ENCODE results near the gene SUSD1.

SUSD1 gene

DNA sequence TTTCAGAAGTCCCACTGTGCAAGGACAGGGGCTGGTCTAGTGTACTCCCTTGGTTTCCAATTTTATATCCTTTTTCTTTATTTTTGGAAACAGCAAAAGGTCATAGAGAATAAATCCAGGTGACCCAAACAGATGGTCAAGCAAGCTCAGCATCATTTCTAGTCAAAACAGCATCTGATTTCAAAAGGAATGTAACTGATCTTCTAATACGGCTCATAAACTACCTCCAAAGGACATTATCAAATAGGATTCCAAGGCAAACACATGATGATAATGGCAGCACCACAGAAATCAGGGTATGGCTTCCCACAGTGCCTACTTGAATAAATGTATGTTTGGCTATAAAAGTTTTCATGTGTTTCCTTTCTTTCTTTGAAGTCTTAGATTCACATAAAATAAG is 57.1 kb downstream of the SUSD1 start (continued):
- no peak for TF ChIP-seq ZNF23 (tag by site-specific recombination; IDR thresholded peaks at IDR 0.05; ENCODE audit: borderline replicate concordance)
- TF ChIP-seq ZNF701 (tag by site-specific recombination; IDR thresholded peaks at IDR 0.05) = no peak
- TF ChIP-seq, protein P1, sequence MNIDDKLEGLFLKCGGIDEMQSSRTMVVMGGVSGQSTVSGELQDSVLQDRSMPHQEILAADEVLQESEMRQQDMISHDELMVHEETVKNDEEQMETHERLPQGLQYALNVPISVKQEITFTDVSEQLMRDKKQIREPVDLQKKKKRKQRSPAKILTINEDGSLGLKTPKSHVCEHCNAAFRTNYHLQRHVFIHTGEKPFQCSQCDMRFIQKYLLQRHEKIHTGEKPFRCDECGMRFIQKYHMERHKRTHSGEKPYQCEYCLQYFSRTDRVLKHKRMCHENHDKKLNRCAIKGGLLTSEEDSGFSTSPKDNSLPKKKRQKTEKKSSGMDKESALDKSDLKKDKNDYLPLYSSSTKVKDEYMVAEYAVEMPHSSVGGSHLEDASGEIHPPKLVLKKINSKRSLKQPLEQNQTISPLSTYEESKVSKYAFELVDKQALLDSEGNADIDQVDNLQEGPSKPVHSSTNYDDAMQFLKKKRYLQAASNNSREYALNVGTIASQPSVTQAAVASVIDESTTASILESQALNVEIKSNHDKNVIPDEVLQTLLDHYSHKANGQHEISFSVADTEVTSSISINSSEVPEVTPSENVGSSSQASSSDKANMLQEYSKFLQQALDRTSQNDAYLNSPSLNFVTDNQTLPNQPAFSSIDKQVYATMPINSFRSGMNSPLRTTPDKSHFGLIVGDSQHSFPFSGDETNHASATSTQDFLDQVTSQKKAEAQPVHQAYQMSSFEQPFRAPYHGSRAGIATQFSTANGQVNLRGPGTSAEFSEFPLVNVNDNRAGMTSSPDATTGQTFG (tag by site-specific recombination; IDR thresholded peaks at IDR 0.05; ENCODE audit: borderline replicate concordance) = no peak
- TF ChIP-seq ZNF211 (tag by site-specific recombination; IDR thresholded peaks at IDR 0.05; ENCODE audit: low read depth) = no peak
- TF ChIP-seq, protein P2, sequence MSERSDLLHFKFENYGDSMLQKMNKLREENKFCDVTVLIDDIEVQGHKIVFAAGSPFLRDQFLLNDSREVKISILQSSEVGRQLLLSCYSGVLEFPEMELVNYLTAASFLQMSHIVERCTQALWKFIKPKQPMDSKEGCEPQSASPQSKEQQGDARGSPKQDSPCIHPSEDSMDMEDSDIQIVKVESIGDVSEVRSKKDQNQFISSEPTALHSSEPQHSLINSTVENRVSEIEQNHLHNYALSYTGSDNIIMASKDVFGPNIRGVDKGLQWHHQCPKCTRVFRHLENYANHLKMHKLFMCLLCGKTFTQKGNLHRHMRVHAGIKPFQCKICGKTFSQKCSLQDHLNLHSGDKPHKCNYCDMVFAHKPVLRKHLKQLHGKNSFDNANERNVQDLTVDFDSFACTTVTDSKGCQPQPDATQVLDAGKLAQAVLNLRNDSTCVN (tag by site-specific recombination; optimal IDR thresholded peaks at IDR 0.05) = no peak
- TF ChIP-seq HOXD13 (CRISPR knock-in tag; IDR thresholded peaks at IDR 0.05; ENCODE audit: borderline replicate concordance) = no peak
- no peak for TF ChIP-seq ZNF114 (tag by site-specific recombination; IDR thresholded peaks at IDR 0.05)

DNA sequence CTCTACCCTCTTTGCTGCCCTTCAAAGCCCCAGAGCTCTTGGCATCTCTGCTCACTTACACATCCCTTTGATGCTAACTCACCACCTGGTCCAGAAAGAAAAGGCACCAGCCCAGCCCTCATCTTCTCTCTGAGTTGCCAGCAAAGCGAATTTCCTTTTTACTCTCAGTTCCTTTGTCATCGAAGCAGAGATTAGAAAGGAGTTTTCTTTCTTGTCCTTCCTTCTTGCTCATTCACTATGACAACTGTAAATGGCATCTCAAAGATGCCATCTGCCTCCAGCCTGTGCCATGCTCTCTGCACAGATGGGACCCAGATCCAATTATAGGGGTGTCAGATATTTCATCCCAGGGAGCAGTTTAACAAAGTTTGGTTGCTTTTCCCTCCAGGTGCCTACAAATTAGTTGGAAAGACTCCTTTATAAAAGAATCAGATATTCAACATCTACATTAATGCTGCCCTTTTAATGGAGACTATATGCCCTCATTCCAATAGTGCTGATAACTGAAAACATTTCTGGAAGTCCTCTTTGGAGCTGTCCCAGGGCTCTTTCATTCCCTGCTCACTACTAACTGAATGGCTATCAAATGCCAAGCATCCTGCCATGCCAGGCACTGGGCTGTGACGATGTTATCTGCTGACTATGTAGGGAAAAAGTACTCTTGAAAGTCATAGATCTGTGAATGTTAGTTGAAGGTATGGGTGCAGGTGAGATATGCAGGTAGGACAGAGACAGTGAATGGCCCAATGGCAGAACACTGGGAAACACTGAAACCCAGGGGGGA is 58.9 kb downstream of the SUSD1 start:
- H3K4me3 ChIP-seq (ENCODE audit: low read depth, low read length) = no peak overlapping the region
- no peaks in the 10 kb centered on the region; the same call in 1 of the 2 replicates for H3K4me1 ChIP-seq (ENCODE audit: control insufficient read depth, insufficient read depth, low read length)
- H3K27ac ChIP-seq (ENCODE audit: extremely low read depth, low read depth, low read length) = no peak overlapping the region
- CTCF ChIA-PET = no interaction called here
- POLR2A ChIA-PET = no interaction called here
- no peaks in the 10 kb centered on the region for H3K9me3 ChIP-seq (ENCODE audit: control insufficient read depth, insufficient read depth, low read depth, low read length)
- peaks cover 0 to 5% of the 10 kb centered on the region in 2 experiments; a peak in 1 of 3 replicates for H3K36me3 ChIP-seq (ENCODE audit: control insufficient read depth in 2 of 2, insufficient read depth in 1 of 2, low read length in 2 of 2)
- TF ChIP-seq ZNF175 (tag by site-specific recombination; IDR thresholded peaks at IDR 0.05) (no peak), ZEB2 (tag by site-specific recombination; IDR thresholded peaks at IDR 0.05) (no peak), ZNF391 (tag by site-specific recombination; IDR thresholded peaks at IDR 0.05; ENCODE audit: borderline replicate concordance, low read depth) (no peak), ZNF530 (tag by site-specific recombination; IDR thresholded peaks at IDR 0.05; ENCODE audit: low read depth) (no peak), HOXC10 (CRISPR knock-in tag; IDR thresholded peaks at IDR 0.05) (no peak), ZNF341 (tag by site-specific recombination; IDR thresholded peaks at IDR 0.05; ENCODE audit: low read depth) (no peak), ZNF610 (tag by site-specific recombination; IDR thresholded peaks at IDR 0.05; ENCODE audit: borderline replicate concordance) (no peak), FEZF1 (tag by site-specific recombination; IDR thresholded peaks at IDR 0.05) (no peak), ZNF354C (tag by site-specific recombination; IDR thresholded peaks at IDR 0.05; ENCODE audit: borderline replicate concordance, low read depth) (no peak), ZNF366 (tag by site-specific recombination; conservative IDR thresholded peaks at IDR 0.05) (no peak)
- TF ChIP-seq, protein P3, sequence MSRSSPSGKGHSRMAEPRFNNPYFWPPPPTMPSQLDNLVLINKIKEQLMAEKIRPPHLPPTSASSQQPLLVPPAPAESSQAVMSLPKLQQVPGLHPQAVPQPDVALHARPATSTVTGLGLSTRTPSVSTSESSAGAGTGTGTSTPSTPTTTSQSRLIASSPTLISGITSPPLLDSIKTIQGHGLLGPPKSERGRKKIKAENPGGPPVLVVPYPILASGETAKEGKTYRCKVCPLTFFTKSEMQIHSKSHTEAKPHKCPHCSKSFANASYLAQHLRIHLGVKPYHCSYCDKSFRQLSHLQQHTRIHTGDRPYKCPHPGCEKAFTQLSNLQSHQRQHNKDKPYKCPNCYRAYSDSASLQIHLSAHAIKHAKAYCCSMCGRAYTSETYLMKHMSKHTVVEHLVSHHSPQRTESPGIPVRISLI (tag by site-specific recombination; IDR thresholded peaks at IDR 0.05) = no peak
- TF ChIP-seq, protein P4, sequence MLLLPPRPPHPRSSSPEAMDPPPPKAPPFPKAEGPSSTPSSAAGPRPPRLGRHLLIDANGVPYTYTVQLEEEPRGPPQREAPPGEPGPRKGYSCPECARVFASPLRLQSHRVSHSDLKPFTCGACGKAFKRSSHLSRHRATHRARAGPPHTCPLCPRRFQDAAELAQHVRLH (tag by site-specific recombination; IDR thresholded peaks at IDR 0.05) = no peak
- TF ChIP-seq, protein P5, sequence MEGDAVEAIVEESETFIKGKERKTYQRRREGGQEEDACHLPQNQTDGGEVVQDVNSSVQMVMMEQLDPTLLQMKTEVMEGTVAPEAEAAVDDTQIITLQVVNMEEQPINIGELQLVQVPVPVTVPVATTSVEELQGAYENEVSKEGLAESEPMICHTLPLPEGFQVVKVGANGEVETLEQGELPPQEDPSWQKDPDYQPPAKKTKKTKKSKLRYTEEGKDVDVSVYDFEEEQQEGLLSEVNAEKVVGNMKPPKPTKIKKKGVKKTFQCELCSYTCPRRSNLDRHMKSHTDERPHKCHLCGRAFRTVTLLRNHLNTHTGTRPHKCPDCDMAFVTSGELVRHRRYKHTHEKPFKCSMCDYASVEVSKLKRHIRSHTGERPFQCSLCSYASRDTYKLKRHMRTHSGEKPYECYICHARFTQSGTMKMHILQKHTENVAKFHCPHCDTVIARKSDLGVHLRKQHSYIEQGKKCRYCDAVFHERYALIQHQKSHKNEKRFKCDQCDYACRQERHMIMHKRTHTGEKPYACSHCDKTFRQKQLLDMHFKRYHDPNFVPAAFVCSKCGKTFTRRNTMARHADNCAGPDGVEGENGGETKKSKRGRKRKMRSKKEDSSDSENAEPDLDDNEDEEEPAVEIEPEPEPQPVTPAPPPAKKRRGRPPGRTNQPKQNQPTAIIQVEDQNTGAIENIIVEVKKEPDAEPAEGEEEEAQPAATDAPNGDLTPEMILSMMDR (tag by site-specific recombination; IDR thresholded peaks at IDR 0.05) = no peak
- TF ChIP-seq, protein P6, sequence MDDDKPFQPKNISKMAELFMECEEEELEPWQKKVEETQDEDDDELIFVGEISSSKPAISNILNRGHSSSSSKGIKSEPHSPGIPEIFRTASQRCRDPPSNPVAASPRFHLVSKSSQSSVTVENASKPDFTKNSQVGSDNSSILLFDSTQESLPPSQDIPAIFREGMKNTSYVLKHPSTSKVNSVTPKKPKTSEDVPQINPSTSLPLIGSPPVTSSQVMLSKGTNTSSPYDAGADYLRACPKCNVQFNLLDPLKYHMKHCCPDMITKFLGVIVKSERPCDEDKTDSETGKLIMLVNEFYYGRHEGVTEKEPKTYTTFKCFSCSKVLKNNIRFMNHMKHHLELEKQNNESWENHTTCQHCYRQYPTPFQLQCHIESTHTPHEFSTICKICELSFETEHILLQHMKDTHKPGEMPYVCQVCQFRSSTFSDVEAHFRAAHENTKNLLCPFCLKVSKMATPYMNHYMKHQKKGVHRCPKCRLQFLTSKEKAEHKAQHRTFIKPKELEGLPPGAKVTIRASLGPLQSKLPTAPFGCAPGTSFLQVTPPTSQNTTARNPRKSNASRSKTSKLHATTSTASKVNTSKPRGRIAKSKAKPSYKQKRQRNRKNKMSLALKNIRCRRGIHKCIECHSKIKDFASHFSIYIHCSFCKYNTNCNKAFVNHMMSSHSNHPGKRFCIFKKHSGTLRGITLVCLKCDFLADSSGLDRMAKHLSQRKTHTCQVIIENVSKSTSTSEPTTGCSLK (tag by site-specific recombination; IDR thresholded peaks at IDR 0.05) = no peak
- TF ChIP-seq, protein P7, sequence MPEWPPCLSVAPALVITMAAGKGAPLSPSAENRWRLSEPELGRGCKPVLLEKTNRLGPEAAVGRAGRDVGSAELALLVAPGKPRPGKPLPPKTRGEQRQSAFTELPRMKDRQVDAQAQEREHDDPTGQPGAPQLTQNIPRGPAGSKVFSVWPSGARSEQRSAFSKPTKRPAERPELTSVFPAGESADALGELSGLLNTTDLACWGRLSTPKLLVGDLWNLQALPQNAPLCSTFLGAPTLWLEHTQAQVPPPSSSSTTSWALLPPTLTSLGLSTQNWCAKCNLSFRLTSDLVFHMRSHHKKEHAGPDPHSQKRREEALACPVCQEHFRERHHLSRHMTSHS (tag by site-specific recombination; IDR thresholded peaks at IDR 0.05) = no peak
- TF ChIP-seq, protein P8, sequence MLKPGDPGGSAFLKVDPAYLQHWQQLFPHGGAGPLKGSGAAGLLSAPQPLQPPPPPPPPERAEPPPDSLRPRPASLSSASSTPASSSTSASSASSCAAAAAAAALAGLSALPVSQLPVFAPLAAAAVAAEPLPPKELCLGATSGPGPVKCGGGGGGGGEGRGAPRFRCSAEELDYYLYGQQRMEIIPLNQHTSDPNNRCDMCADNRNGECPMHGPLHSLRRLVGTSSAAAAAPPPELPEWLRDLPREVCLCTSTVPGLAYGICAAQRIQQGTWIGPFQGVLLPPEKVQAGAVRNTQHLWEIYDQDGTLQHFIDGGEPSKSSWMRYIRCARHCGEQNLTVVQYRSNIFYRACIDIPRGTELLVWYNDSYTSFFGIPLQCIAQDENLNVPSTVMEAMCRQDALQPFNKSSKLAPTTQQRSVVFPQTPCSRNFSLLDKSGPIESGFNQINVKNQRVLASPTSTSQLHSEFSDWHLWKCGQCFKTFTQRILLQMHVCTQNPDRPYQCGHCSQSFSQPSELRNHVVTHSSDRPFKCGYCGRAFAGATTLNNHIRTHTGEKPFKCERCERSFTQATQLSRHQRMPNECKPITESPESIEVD (tag by site-specific recombination; IDR thresholded peaks at IDR 0.05) = no peak

Data from HEK293 (cell line).